ENCODE measurements around the gene ATP2B3. TPM values are rescaled to one million over a fixed set of nuclear protein-coding genes. Genes with fewer than 3 reads are reported as not detected.

The ATP2B3 gene
- total RNA-seq, 2 donors from 2014 or later = 0.85 TPM; not detected in 1

DNA sequence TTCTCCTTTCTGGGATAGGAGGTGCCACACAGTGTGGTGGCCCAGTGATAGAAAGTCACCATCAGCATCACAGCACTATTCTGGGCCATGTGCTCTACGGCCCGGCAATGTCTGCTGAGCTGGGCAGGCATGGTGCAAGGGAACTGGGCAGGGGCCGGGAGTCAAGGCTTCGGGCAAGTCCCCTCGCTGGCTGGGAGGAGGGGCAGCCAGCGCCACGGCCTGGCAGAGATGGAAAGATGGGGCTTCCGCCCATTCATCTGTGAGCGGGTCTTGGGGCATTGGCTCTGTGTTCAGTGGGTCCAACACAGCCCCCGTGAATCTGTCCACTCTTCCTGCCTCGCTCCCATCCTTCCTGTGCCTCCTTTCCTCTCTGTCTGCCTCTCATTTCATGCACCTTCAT is 7.1 kb upstream of the ATP2B3 start:
- 65% methylated on average over 5 of the region's 11 CpGs for WGBS
- H3K36me3 ChIP-seq = no peaks in the 10 kb centered on the region
- no peaks in the 10 kb centered on the region for H3K4me1 ChIP-seq (replicated peaks)
- H3K9me3 ChIP-seq = no peaks in the 10 kb centered on the region
- TF ChIP-seq POLR2A (IDR thresholded peaks at IDR 0.05) (no peak), POLR2AphosphoS5 (IDR thresholded peaks at IDR 0.05) (no peak)
- TF ChIP-seq, protein P1, sequence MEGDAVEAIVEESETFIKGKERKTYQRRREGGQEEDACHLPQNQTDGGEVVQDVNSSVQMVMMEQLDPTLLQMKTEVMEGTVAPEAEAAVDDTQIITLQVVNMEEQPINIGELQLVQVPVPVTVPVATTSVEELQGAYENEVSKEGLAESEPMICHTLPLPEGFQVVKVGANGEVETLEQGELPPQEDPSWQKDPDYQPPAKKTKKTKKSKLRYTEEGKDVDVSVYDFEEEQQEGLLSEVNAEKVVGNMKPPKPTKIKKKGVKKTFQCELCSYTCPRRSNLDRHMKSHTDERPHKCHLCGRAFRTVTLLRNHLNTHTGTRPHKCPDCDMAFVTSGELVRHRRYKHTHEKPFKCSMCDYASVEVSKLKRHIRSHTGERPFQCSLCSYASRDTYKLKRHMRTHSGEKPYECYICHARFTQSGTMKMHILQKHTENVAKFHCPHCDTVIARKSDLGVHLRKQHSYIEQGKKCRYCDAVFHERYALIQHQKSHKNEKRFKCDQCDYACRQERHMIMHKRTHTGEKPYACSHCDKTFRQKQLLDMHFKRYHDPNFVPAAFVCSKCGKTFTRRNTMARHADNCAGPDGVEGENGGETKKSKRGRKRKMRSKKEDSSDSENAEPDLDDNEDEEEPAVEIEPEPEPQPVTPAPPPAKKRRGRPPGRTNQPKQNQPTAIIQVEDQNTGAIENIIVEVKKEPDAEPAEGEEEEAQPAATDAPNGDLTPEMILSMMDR (IDR thresholded peaks at IDR 0.05) = no peak
- H3K4me3 ChIP-seq = no peak overlapping the region
- intact Hi-C loops (cut with DNase I) = no loop called here
- DNase-seq (ENCODE audit: low spot score) = no peak
- H3K27me3 ChIP-seq (replicated peaks; ENCODE audit: insufficient read depth) = no peaks in the 10 kb centered on the region
- H3K27ac ChIP-seq = no peak overlapping the region

DNA sequence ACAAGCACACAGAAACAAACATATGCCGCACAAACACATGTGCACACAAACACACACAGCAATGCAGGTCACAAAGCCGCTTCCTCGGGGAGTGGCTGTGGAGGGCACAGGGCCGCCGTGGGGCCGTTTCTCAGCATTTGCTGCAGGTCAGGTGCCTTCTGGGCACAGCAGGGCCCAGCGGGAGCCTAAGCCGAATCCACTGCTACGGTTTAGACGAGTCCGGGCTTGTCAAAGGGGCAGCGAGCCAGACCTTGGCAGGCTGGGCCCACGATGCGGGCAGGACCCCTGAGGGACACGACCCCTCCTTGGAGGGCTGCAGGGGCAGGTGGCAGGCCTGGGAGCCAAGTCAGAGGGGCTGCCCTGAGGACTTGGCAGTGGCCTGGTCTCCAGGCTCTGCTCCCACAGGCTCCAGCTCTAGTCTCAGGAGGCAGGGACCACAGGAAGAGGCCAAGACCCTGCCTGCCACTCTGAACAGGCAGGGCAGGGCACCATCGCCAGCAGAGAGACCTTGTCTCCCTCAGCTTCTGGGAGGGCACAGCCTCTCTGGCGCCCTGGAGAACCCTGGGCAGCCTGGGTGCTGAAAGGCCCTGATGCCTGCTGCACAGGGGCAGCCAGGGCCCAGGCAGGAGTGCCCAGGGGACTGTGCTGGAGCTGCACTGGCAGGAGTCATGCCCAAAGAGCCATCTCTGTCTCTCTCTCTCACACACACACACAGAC is 5.5 kb upstream of the ATP2B3 start:
- Histone ChIP-seq H3K9me3 (no peaks in the 10 kb centered on the region), H3K36me3 (no peaks in the 10 kb centered on the region), H3K27me3 (replicated peaks; ENCODE audit: insufficient read depth) (no peaks in the 10 kb centered on the region), H3K27ac (no peak overlapping the region), H3K4me1 (replicated peaks) (no peaks in the 10 kb centered on the region), H3K4me3 (no peak overlapping the region)
- TF ChIP-seq POLR2AphosphoS5 (IDR thresholded peaks at IDR 0.05) (no peak), POLR2A (IDR thresholded peaks at IDR 0.05) (no peak)
- TF ChIP-seq, protein P1 (IDR thresholded peaks at IDR 0.05) = no peak
- DNase-seq (ENCODE audit: low spot score) = no peak
- intact Hi-C loops (cut with DNase I) = no loop called here
- 65% methylated on average over 9 of the region's 17 CpGs for WGBS

DNA sequence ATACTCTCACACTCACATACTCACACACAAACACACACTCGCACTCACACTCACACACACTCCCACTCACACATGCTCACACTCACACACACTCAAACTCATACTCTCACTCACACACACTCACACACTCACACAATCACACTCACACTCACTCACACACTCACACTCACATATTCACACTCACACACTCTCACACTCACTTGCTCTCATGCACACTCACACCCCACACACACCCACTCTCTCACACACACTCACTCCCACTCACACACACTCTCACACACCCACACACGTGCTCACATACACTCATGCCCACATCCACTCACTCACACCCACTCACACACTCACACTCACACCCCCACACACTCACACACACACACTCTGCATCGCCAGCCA is 4.9 kb upstream of the ATP2B3 start:
- intact Hi-C loops (cut with DNase I) = no loop called here
- WGBS = 62% methylated on average over 3 of the region's 3 CpGs
- H3K4me3 ChIP-seq = no peak overlapping the region
- H3K27me3 ChIP-seq (replicated peaks; ENCODE audit: insufficient read depth) = no peaks in the 10 kb centered on the region
- TF ChIP-seq POLR2A (IDR thresholded peaks at IDR 0.05) (no peak), POLR2AphosphoS5 (IDR thresholded peaks at IDR 0.05) (no peak)
- TF ChIP-seq, protein P1 (IDR thresholded peaks at IDR 0.05) = no peak
- H3K9me3 ChIP-seq = no peaks in the 10 kb centered on the region
- no peak overlapping the region for H3K27ac ChIP-seq
- DNase-seq (ENCODE audit: low spot score) = no peak
- H3K36me3 ChIP-seq = no peaks in the 10 kb centered on the region
- no peaks in the 10 kb centered on the region for H3K4me1 ChIP-seq (replicated peaks)

DNA sequence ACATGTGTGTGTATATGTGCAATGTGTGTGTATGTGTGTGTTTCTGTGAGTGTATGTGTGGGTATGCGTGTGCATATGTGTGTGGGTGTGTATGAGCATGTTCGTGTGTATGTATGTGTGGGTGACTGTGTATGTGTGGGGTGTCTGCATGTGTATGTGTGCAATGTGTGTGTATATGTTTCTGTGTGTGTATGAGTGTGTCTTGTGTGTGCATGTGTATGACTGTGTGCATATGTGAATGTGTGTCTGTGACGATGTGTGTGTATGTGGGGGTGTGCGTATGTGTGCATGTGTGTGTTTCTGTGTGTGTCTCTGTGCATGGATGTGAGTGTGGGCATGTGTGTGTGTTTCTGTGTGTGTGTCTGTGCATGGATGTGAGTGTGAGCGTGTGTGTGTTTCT is 4.2 kb upstream of the ATP2B3 start:
- 75% methylated on average over 4 of the region's 5 CpGs for WGBS
- no peaks in the 10 kb centered on the region for H3K9me3 ChIP-seq
- H3K27me3 ChIP-seq (replicated peaks; ENCODE audit: insufficient read depth) = no peaks in the 10 kb centered on the region
- H3K4me1 ChIP-seq (replicated peaks) = no peaks in the 10 kb centered on the region
- intact Hi-C loops (cut with DNase I) = no loop called here
- TF ChIP-seq, protein P1 (IDR thresholded peaks at IDR 0.05) = no peak
- TF ChIP-seq POLR2AphosphoS5 (IDR thresholded peaks at IDR 0.05) (no peak), POLR2A (IDR thresholded peaks at IDR 0.05) (no peak)
- no peak overlapping the region for H3K4me3 ChIP-seq
- no peaks in the 10 kb centered on the region for H3K36me3 ChIP-seq
- no peak overlapping the region for H3K27ac ChIP-seq
- no peak for DNase-seq (ENCODE audit: low spot score)

DNA sequence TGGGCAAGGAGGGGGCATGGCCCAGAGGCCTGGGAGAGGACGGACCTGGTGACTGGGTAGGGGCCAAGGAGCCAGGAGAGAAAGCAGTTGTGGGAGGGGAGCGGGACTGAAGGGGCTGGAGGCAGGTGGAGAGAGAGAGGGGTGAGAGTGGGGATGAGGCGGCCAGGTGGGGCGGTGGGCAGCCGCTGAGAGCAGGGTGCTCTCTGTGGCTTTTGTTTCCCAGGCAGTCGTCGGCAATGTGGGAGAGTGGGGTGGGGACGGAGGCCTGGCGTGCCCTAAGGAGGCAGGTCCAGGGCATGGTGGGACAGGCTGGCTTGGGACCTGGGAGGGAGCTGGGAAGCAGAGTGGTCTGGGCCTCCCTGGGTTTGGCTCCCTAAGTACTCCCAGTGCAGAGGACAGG is 3.2 kb upstream of the ATP2B3 start:
- WGBS = 83% methylated on average over 7 of the region's 9 CpGs
- Histone ChIP-seq H3K27ac (no peak overlapping the region), H3K36me3 (no peaks in the 10 kb centered on the region), H3K4me3 (no peak overlapping the region), H3K27me3 (replicated peaks; ENCODE audit: insufficient read depth) (no peaks in the 10 kb centered on the region), H3K9me3 (no peaks in the 10 kb centered on the region), H3K4me1 (replicated peaks) (no peaks in the 10 kb centered on the region)
- intact Hi-C loops (cut with DNase I) = no loop called here
- DNase-seq (ENCODE audit: low spot score) = no peak
- TF ChIP-seq POLR2AphosphoS5 (IDR thresholded peaks at IDR 0.05) (no peak), POLR2A (IDR thresholded peaks at IDR 0.05) (no peak)
- TF ChIP-seq, protein P1 (IDR thresholded peaks at IDR 0.05) = no peak
